Immature natural killer cell (primary cell): ENCODE data around the gene PSMA6. TPM values are rescaled to one million over a fixed set of nuclear protein-coding genes. Genes with fewer than 3 reads are reported as not detected.
"Not testable (repeated sequence)": the region's sequence is repeated elsewhere in the genome, so short reads cannot be mapped to it uniquely, and the experiment has no call there.

ENCODE experiments used
- DNase-seq, 3 donors: peaks; one replicate each; pipeline ENCODE4 v3.0.0; 2022; ENCODE audit warnings: mixed read lengths in 1 of 3
- H3K27ac Mint-ChIP-seq, 6 donors: one replicate each; pipeline ENCODE4 v1.8.0; 2020; ENCODE audit warnings: mixed read lengths in 6 of 6, mild to moderate bottlenecking in 5 of 6, inconsistent platforms in 4 of 6, moderate library complexity in 3 of 6
- H3K27me3 Mint-ChIP-seq, 3 donors: one replicate each; pipeline ENCODE4 v1.8.0; 2020 to 2021; ENCODE audit warnings: low read depth in 3 of 3, mild to moderate bottlenecking in 3 of 3, mixed read lengths in 3 of 3, moderate library complexity in 3 of 3, inconsistent platforms in 1 of 3
- H3K36me3 Mint-ChIP-seq, 3 donors: one replicate each; pipeline ENCODE4 v1.8.0; 2020; ENCODE audit warnings: mixed read lengths in 3 of 3, inconsistent platforms in 2 of 3, mild to moderate bottlenecking in 2 of 3
- H3K4me1 Mint-ChIP-seq, 2 donors: one replicate each; pipeline ENCODE4 v1.8.0; 2020; ENCODE audit warnings: inconsistent platforms in 2 of 2, mild to moderate bottlenecking in 2 of 2, mixed read lengths in 2 of 2, moderate library complexity in 1 of 2
- H3K4me3 Mint-ChIP-seq, 5 donors: one replicate each; pipeline ENCODE4 v1.8.0; 2020; ENCODE audit warnings: mild to moderate bottlenecking in 5 of 5, mixed read lengths in 5 of 5, inconsistent platforms in 3 of 5, moderate library complexity in 3 of 5
- H3K9me3 Mint-ChIP-seq, 6 donors: one replicate each; pipeline ENCODE4 v1.8.0; 2020; ENCODE audit warnings: mild to moderate bottlenecking in 6 of 6, mixed read lengths in 6 of 6, inconsistent platforms in 4 of 6, moderate library complexity in 3 of 6
- polyA plus RNA-seq, 3 donors: library from polyadenylated mRNA; unstranded; fragments of 300-500 nt; fragmentation: Illumina TruSeq; gene quantifications; one replicate each; pipeline ENCODE4 v1.2.3, GENCODE V29; 2021

The PSMA6 gene
- polyA plus RNA-seq, 3 donors from 2014 or later = 402 to 658 (median 537) TPM

GRCh38 chr14:35336171-35336493 is 44.0 kb downstream of the PSMA6 start:
- Mint-ChIP-seq H3K27me3 (peaks cover 2 to 10% (median 4%) of the 10 kb centered on the region in 3 donors), H3K27ac (peak overlapping the region; percentile 86 to 97 (median 94)), H3K4me1 (peaks cover 56 to 65% of the 10 kb centered on the region in 2 donors), H3K4me3 (peak overlapping the region; percentile 50 to 74 (median 60))
- not testable (repeated sequence) for H3K9me3 Mint-ChIP-seq, H3K36me3 Mint-ChIP-seq, DNase-seq

DNA sequence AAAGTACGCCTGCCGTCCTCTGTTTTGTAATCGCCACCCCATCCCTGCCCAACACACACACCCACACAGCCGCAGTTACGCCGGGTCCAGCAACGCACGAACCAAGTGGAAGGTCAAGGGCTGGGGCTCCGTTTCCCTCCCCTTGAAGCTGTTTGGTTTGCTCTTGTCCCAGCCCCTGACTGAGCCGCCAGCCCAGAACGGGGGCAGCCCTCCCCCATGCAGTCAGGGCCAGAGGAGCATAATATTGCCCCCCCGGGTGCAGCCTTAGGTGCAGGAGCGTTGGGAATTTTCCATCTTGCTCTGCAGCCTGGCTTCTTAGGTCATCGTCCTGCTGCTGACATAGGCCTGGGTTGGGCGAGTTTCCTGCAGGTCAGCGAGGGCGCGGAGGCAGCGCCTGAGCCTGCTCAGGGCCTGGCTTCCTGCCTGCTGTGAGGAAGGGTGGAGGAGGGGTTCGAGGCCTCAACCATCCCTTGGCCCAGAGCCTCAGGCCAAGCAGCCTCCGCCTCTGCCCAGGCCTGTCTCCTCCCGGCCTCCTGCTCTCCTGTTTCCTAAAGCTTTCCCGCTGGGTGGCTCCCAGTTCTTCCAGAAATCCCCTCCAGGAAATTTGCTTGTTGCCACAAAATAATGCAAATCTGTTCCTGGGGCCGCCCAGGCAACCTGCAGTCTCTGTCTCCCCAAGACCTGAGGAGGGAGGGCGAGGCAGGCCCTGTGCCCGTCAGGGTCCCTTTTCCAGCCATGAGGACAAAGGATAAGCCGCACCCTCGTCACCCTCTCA is 44.5 kb downstream of the PSMA6 start:
- DNase-seq = peak; percentile 15 to 32 (median 28)
- H3K4me1 Mint-ChIP-seq = peaks cover 59 to 70% of the 10 kb centered on the region in 2 donors
- peaks cover 2 to 12% (median 4%) of the 10 kb centered on the region in 3 donors for H3K27me3 Mint-ChIP-seq
- H3K27ac Mint-ChIP-seq = peak overlapping the region; percentile 86 to 97 (median 94)
- peak overlapping the region; percentile 50 to 74 (median 60) for H3K4me3 Mint-ChIP-seq
- no peaks in the 10 kb centered on the region for H3K36me3 Mint-ChIP-seq
- no peaks in the 10 kb centered on the region for H3K9me3 Mint-ChIP-seq

GRCh38 chr14:35337269-35338255 is 45.4 kb downstream of the PSMA6 start:
- no peak for DNase-seq
- peaks cover 51 to 65% of the 10 kb centered on the region in 2 donors for H3K4me1 Mint-ChIP-seq
- peaks cover 2 to 12% (median 4%) of the 10 kb centered on the region in 3 donors for H3K27me3 Mint-ChIP-seq
- peak overlapping the region; percentile 75 to 97 (median 92) for H3K27ac Mint-ChIP-seq
- no peaks in the 10 kb centered on the region for H3K9me3 Mint-ChIP-seq
- no peaks in the 10 kb centered on the region for H3K36me3 Mint-ChIP-seq
- H3K4me3 Mint-ChIP-seq = peak overlapping the region in 3 of 5 donors; percentile 27 to 74 (median 29)

DNA sequence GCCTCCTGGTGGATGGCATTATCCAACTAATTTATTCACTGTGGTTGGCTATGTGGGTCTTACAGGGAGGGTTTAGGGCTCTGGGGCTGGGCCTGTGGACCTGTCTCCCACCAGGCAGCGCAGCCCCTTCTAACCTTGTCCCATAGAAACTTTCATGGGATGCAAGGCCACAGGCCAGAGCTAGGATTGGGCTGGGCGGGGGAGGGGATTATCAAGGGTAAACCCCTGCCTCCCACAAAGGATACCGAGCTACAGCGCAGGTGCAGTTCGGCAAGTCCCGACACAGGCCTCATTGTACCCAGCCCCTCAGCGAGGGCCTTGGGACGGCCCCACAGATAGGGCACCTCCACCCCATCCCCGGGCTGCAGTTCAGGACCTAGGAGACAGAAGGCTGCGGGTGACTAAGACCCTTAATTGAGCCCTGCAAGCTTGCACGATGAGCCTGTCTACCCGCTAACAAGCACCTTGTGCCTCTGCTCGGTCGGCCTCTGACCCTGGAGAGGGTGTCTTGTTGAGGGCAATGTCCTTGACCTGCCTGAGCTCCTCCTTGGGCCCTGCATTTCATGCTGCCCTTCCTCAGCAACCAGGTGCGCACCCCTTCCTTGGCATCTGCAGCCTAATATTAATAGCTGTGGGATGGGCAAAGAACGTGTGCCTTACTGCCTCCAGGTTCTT is 46.7 kb downstream of the PSMA6 start:
- Mint-ChIP-seq H3K4me1 (peaks cover 38 to 54% of the 10 kb centered on the region in 2 donors), H3K9me3 (no peaks in the 10 kb centered on the region), H3K27ac (peak overlapping the region in 1 of 6 donors; percentile 68), H3K36me3 (no peaks in the 10 kb centered on the region), H3K4me3 (no peak overlapping the region), H3K27me3 (peaks cover 2 to 8% (median 6%) of the 10 kb centered on the region in 3 donors)
- no peak for DNase-seq

- Mint-ChIP-seq H3K36me3 (no peaks in the 10 kb centered on the region), H3K4me1 (peaks cover 30 to 47% of the 10 kb centered on the region in 2 donors), H3K27me3 (peaks cover 2 to 8% (median 6%) of the 10 kb centered on the region in 3 donors), H3K4me3 (peak overlapping the region in 2 of 5 donors; percentile 21), H3K27ac (peak overlapping the region in 5 of 6 donors; percentile 22 to 75 (median 68)), H3K9me3 (no peaks in the 10 kb centered on the region)
- DNase-seq = no peak
Measured at GRCh38 chr14:35339761-35340406, 47.7 kb downstream of the PSMA6 start.

DNA sequence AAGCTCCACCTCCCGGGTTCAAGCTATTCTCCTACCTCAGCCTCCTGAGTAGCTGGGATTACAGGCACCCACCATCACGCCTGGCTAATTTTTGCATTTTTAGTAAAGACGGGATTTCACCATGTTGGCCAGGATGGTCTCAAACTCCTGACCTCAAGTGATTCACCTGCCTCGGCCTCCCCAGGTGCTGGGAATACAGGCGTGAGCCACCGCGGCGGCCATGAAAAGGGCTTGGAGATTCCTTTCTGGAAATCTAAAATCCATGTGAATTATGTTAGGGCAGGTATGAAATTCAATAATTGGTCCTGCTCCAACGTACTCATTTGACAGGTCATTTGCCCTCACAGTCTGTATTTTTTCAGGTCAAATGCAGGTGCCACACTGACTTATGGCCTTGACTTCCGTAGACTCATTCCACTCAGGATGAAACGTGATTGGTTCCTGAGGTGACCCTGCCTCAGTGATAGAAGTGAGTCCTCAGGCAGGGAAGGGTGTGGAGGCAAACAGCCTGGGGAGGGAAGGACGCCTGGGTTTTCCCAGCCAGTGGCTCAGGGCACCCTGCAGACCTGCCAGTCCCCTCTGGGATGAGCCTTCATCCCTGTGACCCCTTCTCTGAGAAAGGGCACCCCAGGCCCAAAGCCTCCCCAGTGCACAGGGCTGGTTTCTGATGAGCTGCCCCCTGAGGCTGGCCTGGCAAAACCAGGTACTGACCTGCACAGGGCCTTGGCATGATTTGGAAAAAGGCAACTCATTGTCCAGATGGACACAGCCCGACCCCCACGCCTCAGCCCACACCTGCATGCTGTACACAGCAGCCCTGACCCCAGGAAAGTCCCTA is 48.7 kb downstream of the PSMA6 start:
- H3K4me1 Mint-ChIP-seq = peaks cover 30 to 41% of the 10 kb centered on the region in 2 donors
- no peak for DNase-seq
- H3K27me3 Mint-ChIP-seq = peaks cover 2 to 7% (median 6%) of the 10 kb centered on the region in 3 donors
- H3K36me3 Mint-ChIP-seq = no peaks in the 10 kb centered on the region
- no peaks in the 10 kb centered on the region for H3K9me3 Mint-ChIP-seq
- H3K27ac Mint-ChIP-seq = peak overlapping the region in 3 of 6 donors; percentile 46 to 83 (median 46)
- peak overlapping the region in 1 of 5 donors; percentile 70 for H3K4me3 Mint-ChIP-seq

GRCh38 chr14:35341454-35341750 is 49.2 kb downstream of the PSMA6 start:
- no peak for DNase-seq
- Mint-ChIP-seq H3K4me3 (peak overlapping the region; percentile 33 to 70 (median 48)), H3K4me1 (peaks cover 26 to 35% of the 10 kb centered on the region in 2 donors), H3K27me3 (peaks cover 2 to 6% (median 5%) of the 10 kb centered on the region in 3 donors), H3K27ac (peak overlapping the region in 5 of 6 donors; percentile 41 to 83 (median 61)), H3K9me3 (no peaks in the 10 kb centered on the region), H3K36me3 (no peaks in the 10 kb centered on the region)

GRCh38 chr14:35341751-35342488 is 49.7 kb downstream of the PSMA6 start:
- Mint-ChIP-seq H3K27me3 (peaks cover 0 to 3% (median 1%) of the 10 kb centered on the region in 3 donors), H3K9me3 (no peaks in the 10 kb centered on the region), H3K36me3 (no peaks in the 10 kb centered on the region), H3K4me3 (peak overlapping the region in 4 of 5 donors; percentile 33 to 70 (median 45)), H3K27ac (peak overlapping the region in 5 of 6 donors; percentile 41 to 83 (median 61)), H3K4me1 (peaks cover 21 to 32% of the 10 kb centered on the region in 2 donors)
- DNase-seq = peak; percentile 53 to 65 (median 64)

DNA sequence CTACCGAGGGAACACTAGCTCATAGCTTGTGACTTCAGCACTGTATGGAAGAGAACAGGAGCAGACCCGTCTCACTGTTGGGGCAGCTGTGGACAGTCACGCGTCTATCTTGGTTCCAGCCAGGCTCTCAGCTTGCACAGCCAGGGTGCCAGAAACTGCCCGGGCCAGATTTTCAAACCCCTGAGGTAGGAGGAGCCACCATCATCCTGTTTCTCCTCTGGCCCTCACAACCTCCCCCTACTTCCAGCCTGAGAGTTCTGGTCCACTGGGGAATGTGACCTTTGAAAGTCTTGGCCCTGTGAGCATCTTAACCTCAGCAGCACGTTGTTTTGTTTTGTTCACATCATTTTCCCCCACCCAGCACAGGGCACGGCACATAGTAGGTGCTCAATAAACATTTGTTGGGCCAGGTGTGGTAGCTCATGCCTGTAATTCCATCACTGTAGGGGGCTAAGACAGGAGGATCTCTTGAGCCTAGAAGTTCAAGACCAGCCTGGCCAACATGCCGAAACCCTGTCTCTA is 50.4 kb downstream of the PSMA6 start:
- H3K4me1 Mint-ChIP-seq = peaks cover 17 to 29% of the 10 kb centered on the region in 2 donors
- no peak for DNase-seq
- peak overlapping the region in 1 of 6 donors; percentile 45 for H3K27ac Mint-ChIP-seq
- no peaks in the 10 kb centered on the region for H3K9me3 Mint-ChIP-seq
- H3K36me3 Mint-ChIP-seq = no peaks in the 10 kb centered on the region
- H3K4me3 Mint-ChIP-seq = peak overlapping the region in 1 of 5 donors; percentile 17
- peaks cover 0 to 3% (median 1%) of the 10 kb centered on the region in 3 donors for H3K27me3 Mint-ChIP-seq

- no peak overlapping the region for H3K4me3 Mint-ChIP-seq
- no peak overlapping the region for H3K27ac Mint-ChIP-seq
- H3K9me3 Mint-ChIP-seq = no peaks in the 10 kb centered on the region
- no peaks in the 10 kb centered on the region for H3K36me3 Mint-ChIP-seq
- no peak for DNase-seq
- peaks cover 0 to 3% (median 3%) of the 10 kb centered on the region in 3 donors for H3K27me3 Mint-ChIP-seq
- H3K4me1 Mint-ChIP-seq = peaks cover 17 to 29% of the 10 kb centered on the region in 2 donors
Measured at GRCh38 chr14:35343702-35344101, 51.5 kb downstream of the PSMA6 start.

DNA sequence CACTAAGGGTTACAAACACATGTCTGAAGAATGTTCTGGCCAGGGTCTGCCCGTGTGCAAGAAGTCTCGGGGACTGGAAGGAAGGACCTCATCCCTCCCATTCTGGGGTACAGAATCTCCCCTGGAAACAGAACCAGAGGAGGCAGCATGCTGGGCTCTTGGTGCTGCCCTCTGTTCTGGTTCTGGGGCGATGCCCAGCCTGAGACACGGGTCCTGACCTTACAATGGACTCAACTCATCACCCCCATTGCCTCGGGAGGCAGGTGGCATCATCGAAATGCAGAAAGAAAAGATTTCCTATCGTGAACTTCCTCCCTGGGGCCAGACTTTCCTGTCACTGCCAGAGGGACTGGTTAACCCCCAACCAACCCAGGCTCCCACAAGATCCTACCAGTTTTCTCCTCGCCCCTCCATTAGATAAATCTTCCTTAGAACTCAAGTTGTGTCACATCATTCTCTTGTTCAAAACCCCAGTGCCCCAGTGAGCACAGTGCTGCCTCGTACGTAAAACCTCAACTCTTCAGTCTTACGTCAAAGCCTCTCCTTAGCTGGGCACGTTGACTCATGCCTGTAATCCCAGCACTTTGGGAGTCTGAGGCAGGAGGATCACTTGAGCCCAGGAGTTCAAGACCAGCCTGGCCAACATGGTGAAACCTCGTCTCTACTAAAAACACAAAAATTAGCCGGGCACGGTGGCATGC is 52.1 kb downstream of the PSMA6 start:
- DNase-seq = no peak
- no peak overlapping the region for H3K4me3 Mint-ChIP-seq
- peak overlapping the region in 2 of 6 donors; percentile 35 to 44 for H3K27ac Mint-ChIP-seq
- H3K9me3 Mint-ChIP-seq = no peaks in the 10 kb centered on the region
- peaks cover 17 to 29% of the 10 kb centered on the region in 2 donors for H3K4me1 Mint-ChIP-seq
- H3K36me3 Mint-ChIP-seq = no peaks in the 10 kb centered on the region
- peaks cover 0 to 3% (median 3%) of the 10 kb centered on the region in 3 donors for H3K27me3 Mint-ChIP-seq
